Lung (tissue), 11 donors: Measurements from ENCODE around the gene EPC1. TPM values are rescaled to one million over a fixed set of nuclear protein-coding genes. Genes with fewer than 3 reads are reported as not detected.
"Not testable (repeated sequence)": the region's sequence is repeated elsewhere in the genome, so short reads cannot be mapped to it uniquely, and the experiment has no call there.

Experiments used
- ATAC-seq: fragments of 200-7000 bp; cut with Tn5 transposase; one replicate; pipeline ENCODE4 v1.9.1; 2020; ENCODE audit warnings: moderate number of reproducible peaks; ENCODE audit not compliant: insufficient read depth, low FRiP score
- DNase-seq, 3 donors: peaks; one replicate each; pipeline ENCODE4 v3.0.0-alpha.2; 2013 to 2017
- H3K27ac ChIP-seq, 2 donors: one replicate each; pipeline ENCODE4 v1.5.1; 2013; ENCODE audit warnings: mild to moderate bottlenecking in 2 of 2, moderate library complexity in 2 of 2, control low read depth in 1 of 2, inconsistent platforms in 1 of 2, low read depth in 1 of 2, low read length in 1 of 2
- H3K27me3 ChIP-seq, 3 donors: one replicate each; pipeline ENCODE4 v1.5.1; 2013; ENCODE audit warnings: low read length in 2 of 3; ENCODE audit not compliant: control insufficient read depth in 3 of 3, insufficient read depth in 3 of 3
- H3K36me3 ChIP-seq, 4 donors: one replicate each; pipeline ENCODE4 v1.5.1; 2013; ENCODE audit warnings: low read length in 4 of 4, mild to moderate bottlenecking in 1 of 4, moderate library complexity in 1 of 4; ENCODE audit not compliant: control insufficient read depth in 4 of 4, insufficient read depth in 4 of 4
- H3K4me1 ChIP-seq, 5 donors: one replicate each; pipeline ENCODE4 v1.5.1; 2013; ENCODE audit warnings: low read length in 5 of 5, mild to moderate bottlenecking in 2 of 5, moderate library complexity in 1 of 5; ENCODE audit not compliant: control insufficient read depth in 5 of 5, insufficient read depth in 5 of 5
- H3K4me3 ChIP-seq: one replicate; pipeline ENCODE4 v1.5.1; 2013; ENCODE audit warnings: mild to moderate bottlenecking, control low read depth, moderate library complexity
- H3K9ac ChIP-seq, 2 donors: one replicate each; pipeline ENCODE4 v1.5.1; 2013; ENCODE audit warnings: low read length in 2 of 2, control low read depth in 1 of 2; ENCODE audit not compliant: insufficient read depth in 1 of 2
- H3K9me3 ChIP-seq, 4 donors: one replicate each; pipeline ENCODE4 v1.5.1; 2013; ENCODE audit warnings: low read length in 3 of 4, mild to moderate bottlenecking in 1 of 4, moderate library complexity in 1 of 4; ENCODE audit not compliant: control insufficient read depth in 4 of 4, insufficient read depth in 3 of 4
- WGBS, 2 donors: extraction: QIAGEN DNeasy Blood & Tissue Kit; methylation state at CpG; one replicate each; pipeline ENCODE4 v1.1.7; 2013; 5-methylcytosine and 5-hydroxymethylcytosine counted together
- polyA plus RNA-seq, 2 donors: library from polyadenylated mRNA; stranded (reverse); fragments of 200-250 nt; gene quantifications; one replicate each; pipeline ENCODE4 v1.2.1, GENCODE V29; 2013
- small RNA-seq: library from RNA; depleted of rRNA; stranded (forward); fragments of <200 nt; gene quantifications from one replicate; pipeline ENCODE3, GENCODE V24; 2014; ENCODE audit warnings: low replicate concordance
- total RNA-seq, 2 donors: library from RNA; depleted of rRNA in 1 of 2; stranded (reverse); fragments of >200 nt in 1 of 2; gene quantifications; one replicate each; pipeline ENCODE4 v1.2.1, GENCODE V29; 2014 to 2021
- donor health status: Bipolar disorder and iron deficiency.
- donor health status: healthy.
- donor health status: DM: yes; HTN: yes; CAD: no.

EPC1 gene
- total and polyA plus RNA-seq, 4 donors, result 13.2 to 109 (median 26.0) TPM

GRCh38 chr10:32218206-32219044 lies 128.5 kb downstream of the EPC1 start:
- H3K9me3 ChIP-seq, H3K9ac ChIP-seq, H3K36me3 ChIP-seq, H3K4me1 ChIP-seq, ATAC-seq, DNase-seq, H3K4me3 ChIP-seq, H3K27ac ChIP-seq, H3K27me3 ChIP-seq: not testable (repeated sequence)
- 71 to 75% methylated on average over 5 of the region's 5 CpGs for WGBS, 2 donors

Small RNAs within 50 kb of the gene (small RNA-seq; reads per million reads assigned to genes)
- not detected for gene RNU6-1244P

Other genes starting within 250 kb of the EPC1 start
- 10 to 100 TPM; 12.1 to 36.4 TPM for gene CCDC7, start 99.0 kb upstream of the EPC1 start, total RNA-seq
- 1 to 10 TPM; 1.2 to 1.8 TPM for gene CCDC7, start 99.0 kb upstream of the EPC1 start, polyA plus RNA-seq